Colonic mucosa (tissue), 4 donors: ENCODE data around the gene ABCD3. TPM values are rescaled to one million over a fixed set of nuclear protein-coding genes. Genes with fewer than 3 reads are reported as not detected.
A peak's percentile ranks its signal among the peaks of the same experiment; 100 is the strongest.

Source experiments
- DNase-seq: peaks from one replicate; pipeline ENCODE4 v3.0.0-alpha.2; 2020
- H3K27ac ChIP-seq: fragments of 200-600 bp; one replicate; pipeline ENCODE4 v1.8.0; 2021
- H3K27me3 ChIP-seq: fragments of 200-600 bp; one replicate; pipeline ENCODE4 v1.8.0; 2021
- H3K36me3 ChIP-seq: fragments of 200-600 bp; one replicate; pipeline ENCODE4 v1.8.0; 2021
- H3K4me1 ChIP-seq: fragments of 200-600 bp; one replicate; pipeline ENCODE4 v1.8.0; 2021; ENCODE audit warnings: mild to moderate bottlenecking
- H3K4me3 ChIP-seq: fragments of 200-600 bp; one replicate; pipeline ENCODE4 v1.8.0; 2021
- H3K9ac ChIP-seq, 2 donors: one replicate each; pipeline ENCODE4 v1.7.0; 2013; ENCODE audit warnings: control low read depth in 2 of 2, low read depth in 2 of 2, low read length in 2 of 2
- H3K9me3 ChIP-seq: fragments of 200-600 bp; one replicate; pipeline ENCODE4 v1.8.0; 2021
- CTCF ChIP-seq: fragments of 200-600 bp; IDR thresholded peaks from one replicate; pipeline ENCODE4 v1.8.0; 2022; ENCODE audit warnings: antibody characterized with exemption, mild to moderate bottlenecking
- intact Hi-C: fragments of 100-400 bp; cut with DNase I; formaldehyde crosslinking; loops from one replicate; pipeline ENCODE4 v1.14.1; 2022
- total RNA-seq, 2 donors: library from RNA; stranded (reverse); fragmentation: NEBNext Ultra II Directional in 1 of 2; extraction: Animal tissue kit (Norgen Biotek cat#: 25700) in 1 of 2; gene quantifications; one replicate each; pipeline ENCODE4 v1.2.1, GENCODE V29; 2021
- donor health status: healthy.
- donor health status: DM: no; HTN: no; CAD: no.
- donor health status: DM: no; HTN: no; CAD: no.

Gene ABCD3
- total RNA-seq, 2 donors from 2014 or later = 99.2 to 100 TPM

- H3K27me3 ChIP-seq = no peaks in the 10 kb centered on the region
- no peaks in the 10 kb centered on the region for H3K9me3 ChIP-seq
- intact Hi-C loops = no loop called here
- no peaks in the 10 kb centered on the region for H3K36me3 ChIP-seq
- H3K9ac ChIP-seq = no peak overlapping the region
- no peak for DNase-seq
- no peaks in the 10 kb centered on the region for H3K4me1 ChIP-seq
- no peak for TF ChIP-seq CTCF
- H3K4me3 ChIP-seq = no peak overlapping the region
- H3K27ac ChIP-seq = no peak overlapping the region
Measured at GRCh38 chr1:94552071-94552586, 133.9 kb downstream of the ABCD3 start.

GRCh38 chr1:94553323-94553730 is 135.1 kb downstream of the ABCD3 start:
- no peaks in the 10 kb centered on the region for H3K4me1 ChIP-seq
- no peak overlapping the region for H3K27ac ChIP-seq
- no peak for TF ChIP-seq CTCF
- intact Hi-C loops = no loop called here
- no peak overlapping the region for H3K4me3 ChIP-seq
- no peaks in the 10 kb centered on the region for H3K9me3 ChIP-seq
- H3K9ac ChIP-seq = no peak overlapping the region
- no peak for DNase-seq
- no peaks in the 10 kb centered on the region for H3K27me3 ChIP-seq
- H3K36me3 ChIP-seq = no peaks in the 10 kb centered on the region

GRCh38 chr1:94553931-94554330 is 135.7 kb downstream of the ABCD3 start:
- no peaks in the 10 kb centered on the region for H3K27me3 ChIP-seq
- no peak overlapping the region for H3K27ac ChIP-seq
- H3K36me3 ChIP-seq = no peaks in the 10 kb centered on the region
- H3K4me3 ChIP-seq = no peak overlapping the region
- H3K9me3 ChIP-seq = no peaks in the 10 kb centered on the region
- H3K4me1 ChIP-seq = no peaks in the 10 kb centered on the region
- no peak for TF ChIP-seq CTCF
- no peak overlapping the region for H3K9ac ChIP-seq
- intact Hi-C loops = no loop called here
- no peak for DNase-seq

GRCh38 chr1:94554580-94554979 is 136.4 kb downstream of the ABCD3 start:
- Histone ChIP-seq H3K4me3 (no peak overlapping the region), H3K9ac (no peak overlapping the region), H3K27me3 (no peaks in the 10 kb centered on the region), H3K27ac (no peak overlapping the region), H3K4me1 (no peaks in the 10 kb centered on the region), H3K36me3 (no peaks in the 10 kb centered on the region), H3K9me3 (no peaks in the 10 kb centered on the region)
- intact Hi-C loops = no loop called here
- no peak for TF ChIP-seq CTCF
- DNase-seq = no peak

GRCh38 chr1:94555091-94555490 is 136.9 kb downstream of the ABCD3 start:
- Histone ChIP-seq H3K9me3 (no peaks in the 10 kb centered on the region), H3K36me3 (no peaks in the 10 kb centered on the region), H3K27ac (no peak overlapping the region), H3K9ac (no peak overlapping the region), H3K4me3 (no peak overlapping the region), H3K27me3 (no peaks in the 10 kb centered on the region), H3K4me1 (no peaks in the 10 kb centered on the region)
- DNase-seq = peak; percentile 48
- intact Hi-C loops = no loop called here
- TF ChIP-seq CTCF = no peak
